Inferior parietal cortex (tissue), 1 donor: ENCODE results near the gene MPST.

ENCODE experiments used
- DNase-seq: peaks from one replicate; pipeline ENCODE4 v3.0.0-alpha.2; 2016; ENCODE audit errors: extremely low spot score

The MPST gene

DNA sequence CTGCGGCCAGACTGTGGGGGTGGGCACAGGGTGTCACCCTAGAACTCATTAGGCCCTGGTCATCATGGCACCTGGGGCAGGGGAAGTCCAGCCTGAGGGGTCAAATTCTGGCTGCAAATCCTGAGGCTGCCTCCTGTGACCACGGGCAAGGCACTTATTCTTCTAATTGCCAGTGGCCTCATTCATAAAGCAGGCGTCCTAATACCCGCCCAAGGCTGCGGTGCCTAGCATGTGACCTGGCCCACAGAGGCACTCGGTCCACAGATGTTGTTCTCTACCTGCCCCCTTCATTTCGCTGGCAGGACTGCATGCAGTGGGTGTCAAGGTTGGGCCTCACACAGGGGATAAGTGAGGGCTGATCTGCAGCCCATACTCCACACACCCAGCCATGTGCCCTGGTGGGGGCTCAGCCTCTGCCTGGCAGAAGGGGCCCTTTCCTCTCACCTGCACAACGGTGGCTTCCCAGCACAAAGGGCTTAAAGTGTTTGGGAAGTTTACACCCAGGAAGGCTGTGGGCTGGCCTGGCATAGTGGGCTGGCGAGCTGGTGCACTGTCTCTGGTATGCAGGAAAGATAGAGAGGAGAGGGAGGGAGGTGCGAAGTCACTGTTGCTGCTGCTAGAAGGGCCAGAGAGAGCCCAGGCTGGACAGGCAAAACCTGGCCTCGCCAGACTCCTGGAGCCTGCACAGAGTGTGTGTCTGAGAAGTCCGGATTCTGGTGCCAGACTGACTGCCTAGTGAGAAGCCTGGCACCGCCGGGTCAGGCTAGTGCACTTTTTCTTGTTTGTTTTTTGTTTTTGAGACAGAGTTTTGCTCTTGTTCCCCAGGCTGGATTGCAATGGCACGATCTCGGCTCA is 3.2 kb downstream of the MPST start:
- no peak for DNase-seq

DNA sequence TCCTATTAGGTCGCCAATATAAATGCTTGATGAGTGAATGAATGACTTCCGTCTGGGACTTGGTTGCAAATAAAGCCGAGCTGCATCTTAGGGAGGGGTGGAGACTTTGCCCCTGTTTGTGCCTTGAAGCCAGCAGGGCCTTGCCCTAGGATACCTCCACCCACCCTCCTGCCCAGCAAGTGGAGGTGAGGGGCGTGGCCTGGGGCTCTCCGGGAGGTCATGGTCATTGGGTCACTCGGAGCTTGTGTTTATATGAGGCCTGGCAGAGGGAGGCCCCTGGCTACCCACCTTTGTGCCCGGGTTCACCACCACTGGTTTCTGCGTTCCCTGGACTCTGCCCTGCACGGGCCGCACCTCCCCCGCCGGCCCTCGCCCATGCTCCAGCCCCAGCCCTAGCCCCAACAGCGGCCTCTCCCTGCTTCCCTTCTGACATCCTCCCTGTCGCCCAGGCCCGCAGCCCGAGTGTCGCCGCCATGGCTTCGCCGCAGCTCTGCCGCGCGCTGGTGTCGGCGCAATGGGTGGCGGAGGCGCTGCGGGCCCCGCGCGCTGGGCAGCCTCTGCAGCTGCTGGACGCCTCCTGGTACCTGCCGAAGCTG is 4.3 kb downstream of the MPST start:
- no peak for DNase-seq

GRCh38 chr22:37024339-37025157 is 5.0 kb downstream of the MPST start:
- no peak for DNase-seq

- no peak for DNase-seq
Measured at GRCh38 chr22:37025500-37026070, 6.0 kb downstream of the MPST start.

DNA sequence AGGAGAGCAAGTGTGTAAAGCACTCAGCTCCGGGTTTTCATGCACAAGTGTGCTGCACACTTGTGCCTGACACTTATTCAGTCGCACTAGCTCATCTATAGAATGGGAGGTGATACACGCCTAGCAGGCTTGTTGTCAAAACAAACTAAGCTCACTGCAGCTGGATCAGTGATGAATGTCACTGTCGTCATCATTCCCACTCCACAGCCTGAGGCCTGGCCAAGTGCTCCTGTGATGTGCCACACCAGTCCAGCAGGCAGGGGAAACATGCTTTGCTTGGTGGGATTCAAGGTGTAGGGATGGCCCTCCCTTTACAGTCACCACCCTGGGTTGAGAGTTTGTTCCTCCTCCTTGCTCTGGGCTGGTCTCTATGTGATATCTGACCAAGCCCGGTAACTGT is 6.8 kb downstream of the MPST start:
- no peak for DNase-seq

DNA sequence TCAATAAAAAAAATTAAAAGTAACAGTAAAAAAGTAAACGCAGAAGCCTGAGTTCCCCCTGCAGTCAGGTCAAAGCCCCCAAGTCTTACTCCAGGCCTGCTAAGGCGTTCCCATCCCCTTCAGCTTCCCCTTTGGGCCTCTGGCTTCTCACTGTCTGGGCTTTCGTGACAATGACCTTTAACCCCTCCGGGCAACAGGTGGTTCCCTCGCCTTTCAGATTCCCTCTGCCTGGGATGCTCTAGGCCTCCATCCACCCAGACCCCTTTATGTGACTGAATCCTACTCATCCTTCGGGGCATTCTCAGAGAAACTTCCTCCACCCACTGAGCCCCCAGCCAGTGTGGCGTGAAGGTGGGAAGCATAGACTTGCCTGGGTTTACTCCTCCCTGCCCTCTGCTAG is 8.0 kb downstream of the MPST start:
- no peak for DNase-seq

DNA sequence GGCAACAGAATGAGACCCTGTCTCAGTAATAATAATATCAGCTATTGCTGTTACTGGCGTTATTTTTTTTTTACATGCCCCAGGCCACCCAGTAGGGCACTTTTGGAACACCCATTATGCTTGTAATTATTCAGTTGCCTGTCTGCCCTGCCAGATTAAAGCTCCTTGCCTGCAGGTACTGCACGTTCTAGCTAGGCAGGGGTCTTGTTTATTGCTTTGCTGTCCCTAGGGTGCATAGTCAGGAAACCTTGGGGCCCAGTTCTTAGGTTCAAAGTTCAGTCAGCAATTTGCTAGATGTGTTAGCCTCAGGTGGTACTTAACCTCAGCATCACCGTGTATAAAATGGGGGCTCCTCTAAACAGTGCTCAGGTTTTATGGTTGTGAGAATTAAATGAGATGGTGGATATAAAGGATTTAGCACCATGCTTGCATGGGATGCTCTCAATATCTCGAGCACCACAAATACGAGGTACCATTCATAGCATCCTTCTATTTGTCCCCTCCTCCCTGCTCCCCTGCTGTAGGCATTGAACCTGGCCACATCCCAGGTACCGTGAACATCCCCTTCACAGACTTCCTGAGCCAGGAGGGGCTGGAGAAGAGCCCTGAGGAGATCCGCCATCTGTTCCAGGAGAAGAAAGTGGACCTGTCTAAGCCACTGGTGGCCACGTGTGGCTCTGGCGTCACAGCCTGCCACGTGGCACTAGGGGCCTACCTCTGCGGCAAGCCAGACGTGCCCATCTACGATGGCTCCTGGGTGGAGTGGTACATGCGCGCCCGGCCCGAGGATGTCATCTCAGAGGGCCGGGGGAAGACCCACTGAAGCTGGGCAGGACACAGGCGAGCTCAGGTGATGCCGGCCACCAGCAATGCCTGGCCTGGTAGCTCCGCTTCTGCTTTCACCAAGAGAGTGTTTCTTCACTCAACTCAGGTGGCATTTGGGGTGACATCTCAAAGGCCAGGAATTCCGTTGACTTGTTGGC is 9.4 kb downstream of the MPST start:
- DNase-seq, result no peak

DNA sequence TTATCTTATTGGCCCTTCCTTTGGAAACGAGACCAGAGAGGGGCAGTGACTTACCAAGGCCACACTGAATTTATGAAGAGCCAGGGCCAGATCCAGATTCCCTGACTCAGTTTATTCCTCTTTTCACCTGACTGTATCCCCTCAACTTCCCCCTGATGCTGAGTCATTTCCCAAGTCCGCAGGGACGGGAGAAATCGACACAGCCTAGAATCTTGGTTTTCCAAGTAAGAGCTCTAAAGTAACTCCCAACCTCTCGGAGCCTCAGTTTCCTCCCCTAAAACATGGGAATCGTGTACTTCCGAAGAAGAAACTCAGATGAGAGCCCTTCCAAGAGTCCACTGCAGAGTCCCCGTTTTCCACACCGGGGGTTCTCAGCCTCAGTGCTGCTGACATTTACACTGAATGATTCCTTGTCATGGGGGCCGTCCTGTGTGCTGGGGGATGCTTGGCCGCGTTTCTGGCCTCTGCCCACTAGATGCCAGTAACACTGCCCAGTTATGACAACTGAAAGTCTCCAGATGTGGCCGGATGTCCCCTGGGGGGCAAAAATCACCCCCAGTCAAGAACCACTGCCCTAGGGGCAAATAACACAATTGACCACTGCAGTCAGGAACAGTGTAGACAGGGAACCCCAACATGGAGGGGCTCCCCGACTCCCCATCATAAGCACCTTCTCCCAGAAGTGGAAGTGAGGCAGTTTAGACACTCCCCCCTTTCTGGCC is 11.2 kb downstream of the MPST start:
- DNase-seq, result no peak

- DNase-seq, result no peak
Measured at GRCh38 chr22:37032134-37032534, 12.6 kb downstream of the MPST start.

DNA sequence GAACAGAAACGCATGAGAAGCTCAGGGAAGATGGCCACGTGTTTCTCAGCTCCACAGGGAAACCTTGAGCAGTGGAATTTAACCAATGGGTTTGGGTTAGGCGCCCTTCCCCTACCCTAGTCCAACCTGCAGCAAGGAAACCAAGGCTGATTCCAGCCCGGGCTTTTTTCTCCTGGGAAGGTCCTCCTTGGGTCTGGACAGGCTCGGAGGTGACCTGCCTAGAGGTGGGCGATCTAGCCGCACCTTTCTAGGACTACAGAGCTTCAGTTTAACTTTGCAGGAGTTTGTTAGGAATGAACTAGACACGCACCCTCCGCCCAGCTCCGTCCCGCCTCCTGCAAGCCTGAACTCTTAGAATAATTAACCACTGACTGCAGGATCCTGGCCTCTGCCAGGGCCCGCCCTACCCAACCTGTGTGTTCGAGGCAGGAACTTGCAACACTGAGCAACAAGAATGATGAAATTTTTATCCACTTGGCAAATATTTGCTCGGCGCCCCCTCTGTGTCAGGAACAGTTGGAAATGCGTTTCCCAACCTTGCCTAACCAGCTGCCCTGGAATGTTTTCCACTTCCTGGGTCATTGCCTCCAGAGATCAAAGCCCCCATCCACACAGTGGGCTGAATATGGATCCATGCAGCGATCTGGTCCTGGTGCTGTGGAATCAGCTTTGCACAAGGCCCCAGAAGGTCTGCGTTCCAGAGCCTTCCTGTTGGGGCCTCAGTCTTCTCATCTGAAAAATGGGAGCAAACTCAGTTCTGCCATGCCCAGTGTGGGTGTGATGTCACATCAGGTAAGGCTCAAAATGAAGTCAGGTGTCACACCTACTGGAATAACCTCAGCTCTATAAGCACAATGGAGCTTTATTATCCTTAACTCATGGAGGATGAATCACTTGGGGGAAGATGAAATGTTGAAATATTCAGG is 13.3 kb downstream of the MPST start:
- no peak for DNase-seq

GRCh38 chr22:37033605-37034430 is 14.3 kb downstream of the MPST start:
- no peak for DNase-seq

GRCh38 chr22:37036655-37037377 is 17.3 kb downstream of the MPST start:
- no peak for DNase-seq

DNA sequence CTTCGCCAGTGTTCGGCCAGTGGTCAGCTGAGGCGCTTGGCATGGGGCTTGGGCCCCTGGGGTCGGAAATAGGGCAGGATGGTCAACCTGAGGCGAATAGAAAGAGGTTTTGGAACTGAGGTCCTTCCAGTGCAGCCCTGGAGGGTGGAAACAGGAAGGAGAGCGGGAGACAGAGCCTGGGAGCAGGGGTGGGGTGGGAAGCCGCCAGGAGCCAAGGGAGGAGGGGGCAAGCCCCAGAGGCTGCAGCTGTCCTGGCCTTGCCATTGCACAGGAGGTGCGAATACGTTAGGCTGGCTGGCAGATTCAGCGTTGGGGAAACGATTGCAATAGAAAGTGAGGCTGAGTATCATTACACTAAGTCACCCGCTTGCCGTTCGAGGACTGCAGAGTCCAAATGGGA is 18.1 kb downstream of the MPST start:
- DNase-seq, result no peak

DNA sequence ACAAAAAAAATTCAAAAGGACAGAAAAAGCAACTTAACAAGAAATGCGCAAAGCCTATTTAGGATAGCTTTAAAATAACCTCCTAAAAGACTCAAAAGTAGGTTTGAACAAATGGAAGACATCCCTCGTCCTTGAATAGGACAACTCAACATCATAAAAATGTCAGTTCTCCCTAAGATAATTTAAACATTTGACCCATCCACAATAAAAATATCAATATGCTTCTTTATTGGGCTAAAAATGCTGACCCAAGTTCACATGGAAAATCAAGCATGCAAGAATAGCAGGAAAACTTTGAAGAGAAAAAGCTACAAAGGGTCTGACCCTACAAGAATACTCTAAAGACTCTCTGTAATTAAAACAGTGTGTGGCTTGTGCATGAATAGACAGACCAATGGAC is 19.9 kb downstream of the MPST start:
- DNase-seq, result no peak

- DNase-seq, result no peak
Measured at GRCh38 chr22:37043209-37043827, 23.8 kb downstream of the MPST start.

DNA sequence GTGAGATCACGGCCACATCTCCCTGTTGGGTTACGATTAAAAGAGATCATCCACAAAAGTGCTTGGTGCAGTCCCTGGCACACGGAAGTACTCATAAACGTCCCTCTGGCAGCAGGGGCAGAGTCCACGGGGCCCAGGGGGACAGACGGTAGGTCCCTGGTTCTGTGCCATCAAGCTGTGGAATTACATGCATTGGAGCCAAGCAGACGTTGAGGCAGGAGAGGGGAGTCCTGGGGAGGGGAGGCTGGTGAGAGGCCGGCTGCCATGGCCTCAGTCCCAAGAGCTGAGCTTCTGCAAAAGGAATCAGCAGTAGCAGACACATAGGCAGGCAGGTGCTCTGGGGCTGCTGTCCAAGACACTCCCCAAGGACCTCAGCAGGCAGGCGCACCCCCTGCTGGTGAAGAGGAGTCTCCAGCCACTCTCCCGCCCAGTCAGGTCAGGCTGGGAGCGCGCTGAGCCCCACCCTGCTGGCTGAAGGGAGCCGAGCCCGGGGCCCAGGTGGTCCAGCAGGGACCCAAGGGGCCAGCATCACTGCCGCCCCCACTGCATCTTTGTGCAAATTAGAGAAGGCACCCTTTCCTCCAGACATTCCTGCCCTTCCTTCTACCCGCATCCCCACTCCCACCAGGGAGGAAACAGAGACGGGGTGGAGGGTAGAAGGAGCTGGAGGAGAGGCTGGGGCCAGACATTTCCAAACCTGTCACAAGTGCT is 24.4 kb downstream of the MPST start:
- no peak for DNase-seq
